Esophagus muscularis mucosa (tissue), 4 donors: ENCODE results near the gene IL6R.

Experiments
- EP300 ChIP-seq: sonication (generic); formaldehyde crosslinking; IDR thresholded peaks from one replicate; pipeline ENCODE4 v1.6.1; 2017; ENCODE audit warnings: antibody characterized with exemption
- POLR2A ChIP-seq: fragments of 450-650 bp; IDR thresholded peaks from one replicate; pipeline ENCODE4 v1.6.1; 2017; ENCODE audit warnings: antibody characterized with exemption, moderate library complexity, mild to moderate bottlenecking, low read depth
- POLR2AphosphoS5 ChIP-seq, 2 donors: sonication (generic); formaldehyde crosslinking; IDR thresholded peaks; one replicate each; pipeline ENCODE4 v1.6.1; 2017; ENCODE audit warnings: antibody characterized with exemption in 2 of 2
- TF ChIP-seq, protein P1 (sequence below), 3 experiments: fragments of 200-600 bp in 2 of 3; fragments of 450-650 bp in 1 of 3; sonication (generic) in 2 of 3; IDR thresholded peaks; one replicate each; pipeline ENCODE4 v1.5.1; 2017 to 2019; ENCODE audit warnings: antibody characterized with exemption in 3 of 3, mild to moderate bottlenecking in 2 of 3, moderate library complexity in 1 of 3

DNA sequence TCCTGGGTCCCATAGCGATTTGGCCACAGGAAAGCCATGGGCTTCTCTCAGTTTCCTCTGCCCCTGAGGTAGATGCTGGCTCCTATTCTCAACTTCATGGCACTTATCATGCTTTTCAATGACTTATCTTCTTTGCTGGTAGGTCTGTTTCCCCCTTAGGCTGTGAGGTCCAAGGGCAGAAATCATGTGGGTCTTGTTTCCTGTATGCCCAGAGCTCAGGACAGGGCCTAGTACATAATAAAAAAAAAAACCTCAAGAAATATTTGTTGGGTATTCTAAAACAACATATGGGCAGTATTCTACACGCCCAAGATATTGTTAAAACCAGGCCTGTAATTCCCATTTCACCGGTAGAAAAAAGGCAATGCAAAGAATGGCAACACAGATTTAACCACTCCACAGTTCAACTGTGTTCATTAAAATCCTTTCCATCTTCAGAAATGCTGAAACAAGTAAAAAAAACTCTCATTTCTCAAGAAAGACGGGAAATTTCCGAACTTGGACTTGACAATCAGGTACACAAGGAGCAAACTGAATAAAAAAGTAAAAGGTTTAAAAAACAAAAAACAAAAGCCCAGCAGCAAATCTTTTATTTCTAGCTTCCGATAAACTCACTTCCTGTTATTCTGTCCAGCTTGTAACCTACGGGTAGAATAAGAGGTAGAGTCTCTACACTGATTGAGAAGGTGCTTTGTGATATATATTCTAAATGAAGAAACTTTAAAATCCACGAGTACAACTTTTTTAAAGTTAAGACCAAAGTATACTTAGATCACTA, 90.5 kb downstream of the IL6R start:
- TF ChIP-seq POLR2A (no peak), EP300 (no peak), POLR2AphosphoS5 (IDR thresholded peaks at IDR 0.05) (no peak)
- TF ChIP-seq, protein P1, sequence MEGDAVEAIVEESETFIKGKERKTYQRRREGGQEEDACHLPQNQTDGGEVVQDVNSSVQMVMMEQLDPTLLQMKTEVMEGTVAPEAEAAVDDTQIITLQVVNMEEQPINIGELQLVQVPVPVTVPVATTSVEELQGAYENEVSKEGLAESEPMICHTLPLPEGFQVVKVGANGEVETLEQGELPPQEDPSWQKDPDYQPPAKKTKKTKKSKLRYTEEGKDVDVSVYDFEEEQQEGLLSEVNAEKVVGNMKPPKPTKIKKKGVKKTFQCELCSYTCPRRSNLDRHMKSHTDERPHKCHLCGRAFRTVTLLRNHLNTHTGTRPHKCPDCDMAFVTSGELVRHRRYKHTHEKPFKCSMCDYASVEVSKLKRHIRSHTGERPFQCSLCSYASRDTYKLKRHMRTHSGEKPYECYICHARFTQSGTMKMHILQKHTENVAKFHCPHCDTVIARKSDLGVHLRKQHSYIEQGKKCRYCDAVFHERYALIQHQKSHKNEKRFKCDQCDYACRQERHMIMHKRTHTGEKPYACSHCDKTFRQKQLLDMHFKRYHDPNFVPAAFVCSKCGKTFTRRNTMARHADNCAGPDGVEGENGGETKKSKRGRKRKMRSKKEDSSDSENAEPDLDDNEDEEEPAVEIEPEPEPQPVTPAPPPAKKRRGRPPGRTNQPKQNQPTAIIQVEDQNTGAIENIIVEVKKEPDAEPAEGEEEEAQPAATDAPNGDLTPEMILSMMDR (IDR thresholded peaks at IDR 0.05): no peak
